Epithelial cell of prostate (primary cell): ENCODE measurements around the gene MST1.
"Not testable (repeated sequence)": the region's sequence is repeated elsewhere in the genome, so short reads cannot be mapped to it uniquely, and the experiment has no call there.

ENCODE experiments used
- DNase-seq: peaks from one replicate; pipeline ENCODE4 v3.0.0-alpha.2; 2011; ENCODE audit warnings: low read depth, low spot score
- H3K27ac ChIP-seq: fragments of 450-650 bp; 2 replicates; pipeline ENCODE4 v1.5.1; 2017; ENCODE audit warnings: mild to moderate bottlenecking

The MST1 gene

DNA sequence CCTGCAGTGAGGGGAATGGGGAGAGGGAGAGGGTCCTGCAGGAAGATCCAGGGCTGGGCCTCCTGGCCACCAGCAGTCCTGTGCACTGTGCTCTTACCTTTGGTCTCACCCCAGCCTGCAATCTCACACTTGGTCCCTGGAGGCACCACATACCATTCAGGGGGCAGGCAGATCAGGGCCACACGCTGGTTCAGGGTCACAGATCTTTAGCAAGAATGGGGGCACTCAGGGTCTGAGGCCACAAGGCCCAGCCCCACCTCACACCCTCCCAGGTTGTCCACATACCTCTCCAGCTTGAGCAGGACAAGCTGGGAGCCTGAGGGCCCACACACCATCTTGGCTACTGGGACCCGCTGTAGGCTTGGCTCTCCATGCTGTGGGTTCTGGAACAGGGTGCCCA lies 4.8 kb downstream of the MST1 start:
- DNase-seq, H3K27ac ChIP-seq: not testable (repeated sequence)

DNA sequence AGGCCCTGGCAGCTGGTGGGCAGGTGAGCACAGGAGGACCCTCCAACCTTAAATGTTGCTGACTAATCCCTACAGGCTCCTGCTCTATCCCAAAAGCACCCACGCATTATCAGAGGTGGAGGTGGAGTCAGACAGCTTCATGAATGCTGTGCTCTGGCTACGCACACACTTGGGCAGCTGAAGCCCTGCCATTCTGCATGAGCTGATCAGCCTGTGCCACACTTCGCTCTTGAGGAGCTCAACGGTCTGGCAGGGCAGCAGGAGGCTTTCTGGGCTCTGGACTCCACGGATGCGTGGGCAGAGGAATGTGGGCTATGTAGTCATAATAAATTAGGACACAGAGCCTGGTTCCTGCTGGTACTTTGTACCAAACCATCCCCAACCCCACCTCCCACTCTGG lies 6.1 kb downstream of the MST1 start:
- H3K27ac ChIP-seq, result no peak overlapping the region
- DNase-seq, result no peak

DNA sequence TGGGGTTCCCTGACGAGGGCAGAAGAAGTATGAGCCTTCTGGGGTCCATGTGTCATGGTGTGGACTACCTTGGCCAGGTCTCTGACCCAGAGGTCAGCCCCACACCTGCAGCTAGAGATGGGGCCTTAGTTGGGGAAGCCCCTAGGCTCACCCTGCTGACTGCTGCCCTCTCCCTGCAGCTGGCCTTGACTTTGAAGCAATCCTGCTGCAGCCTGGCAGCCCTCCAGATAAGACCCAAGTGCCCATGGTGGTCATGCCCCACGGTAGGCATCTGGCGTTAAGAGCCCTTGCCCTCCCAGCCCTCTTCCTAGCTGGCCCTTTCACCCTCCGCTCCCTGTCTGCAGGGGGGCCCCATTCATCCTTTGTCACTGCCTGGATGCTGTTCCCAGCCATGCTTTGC lies 7.7 kb downstream of the MST1 start:
- no peak for DNase-seq
- no peak overlapping the region for H3K27ac ChIP-seq

DNA sequence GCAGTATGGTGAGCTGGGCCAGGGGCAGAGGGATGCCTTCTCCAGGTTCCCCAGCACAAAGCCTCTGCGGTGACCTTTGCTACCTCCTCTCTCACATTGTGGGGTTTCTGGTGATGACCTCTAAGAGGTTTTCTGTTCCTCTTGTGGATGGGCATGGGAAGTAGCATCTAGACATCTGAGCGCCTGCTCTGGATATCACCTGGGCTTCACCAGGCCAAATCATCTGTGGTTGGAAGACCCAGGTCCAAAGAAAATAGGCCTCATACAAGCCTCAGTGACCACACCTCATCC lies 8.1 kb downstream of the MST1 start:
- DNase-seq, result no peak
- no peak overlapping the region for H3K27ac ChIP-seq

GRCh38 chr3:49680493-49681231 lies 8.6 kb downstream of the MST1 start:
- no peak overlapping the region for H3K27ac ChIP-seq

GRCh38 chr3:49675912-49676311 lies 13.4 kb downstream of the MST1 start:
- no peak overlapping the region for H3K27ac ChIP-seq
- no peak for DNase-seq

More at GRCh38 chr3:49680493-49681231, 8.6 kb downstream of the MST1 start:
- no peak for DNase-seq

DNA sequence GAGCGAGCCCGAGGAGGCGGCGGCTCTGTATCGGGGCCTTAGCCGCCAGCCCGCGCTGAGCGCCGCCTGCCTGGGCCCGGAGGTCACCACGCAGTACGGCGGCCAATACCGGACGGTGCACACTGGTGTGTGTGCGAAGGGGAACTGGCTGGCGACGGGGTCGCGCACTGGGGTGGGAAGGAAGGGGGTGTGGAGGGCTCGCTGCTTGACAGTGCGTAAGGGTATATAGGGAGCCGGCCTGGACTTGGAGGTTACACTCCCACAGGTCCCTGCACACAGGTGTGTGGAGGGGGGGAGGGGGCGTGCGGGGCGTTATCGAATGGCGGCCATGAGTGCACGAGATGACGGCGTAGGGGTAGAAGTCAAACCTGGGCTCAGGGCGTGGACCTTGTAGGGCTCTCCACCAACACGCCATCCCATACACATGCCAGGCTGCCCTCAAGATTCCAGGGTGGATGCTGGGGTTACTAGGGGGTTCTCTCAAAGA lies 14.7 kb downstream of the MST1 start:
- DNase-seq, result no peak
- H3K27ac ChIP-seq, result peak overlapping the region; percentile 82

DNA sequence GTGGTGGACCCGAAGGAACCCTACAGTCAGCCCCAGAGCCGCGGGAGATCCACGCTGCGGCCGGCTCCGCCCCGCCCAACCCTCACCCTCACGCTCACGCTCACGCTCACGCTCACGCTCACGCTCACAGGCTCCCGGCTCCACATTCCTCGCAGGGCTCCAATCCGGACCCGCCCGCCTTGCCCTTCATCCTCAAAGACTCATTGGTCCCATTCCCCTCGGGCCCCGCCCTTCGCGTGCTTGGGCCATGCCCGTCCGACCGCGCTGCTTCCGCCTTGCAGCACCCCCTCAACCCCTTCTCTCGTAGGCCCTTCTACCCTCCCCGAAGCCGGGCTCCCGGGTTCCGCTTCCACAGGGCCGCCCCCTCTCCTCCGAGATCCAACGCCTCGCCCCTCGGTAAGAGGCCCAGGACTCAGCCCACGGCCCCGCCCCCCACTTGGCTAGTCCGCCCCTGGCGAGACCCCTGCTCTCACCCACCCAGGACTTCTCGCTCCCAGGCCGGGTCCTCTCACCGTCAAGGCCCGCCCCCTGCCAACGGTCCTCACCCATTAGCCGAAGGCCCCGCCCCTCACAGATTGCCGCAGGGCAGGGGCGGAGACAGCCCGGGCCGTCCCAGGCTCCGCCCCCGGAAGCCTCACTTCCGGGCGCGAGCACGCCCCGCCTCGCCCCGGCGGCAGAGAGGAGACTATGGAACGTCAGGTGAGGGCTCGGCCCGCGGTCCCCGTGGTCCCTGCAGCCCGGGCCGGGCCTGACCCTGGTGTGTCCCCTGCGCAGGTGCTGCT lies 15.4 kb downstream of the MST1 start, which contains the start of gene APEH:
TSS of gene APEH (plus strand) at position 637 of the 782 bp plus-strand sequence. CDS start at position 688, 51 bp downstream.
- peak within 1 kb of the TSS; percentile 82 for H3K27ac ChIP-seq
- DNase-seq, result peak; percentile 83

DNA sequence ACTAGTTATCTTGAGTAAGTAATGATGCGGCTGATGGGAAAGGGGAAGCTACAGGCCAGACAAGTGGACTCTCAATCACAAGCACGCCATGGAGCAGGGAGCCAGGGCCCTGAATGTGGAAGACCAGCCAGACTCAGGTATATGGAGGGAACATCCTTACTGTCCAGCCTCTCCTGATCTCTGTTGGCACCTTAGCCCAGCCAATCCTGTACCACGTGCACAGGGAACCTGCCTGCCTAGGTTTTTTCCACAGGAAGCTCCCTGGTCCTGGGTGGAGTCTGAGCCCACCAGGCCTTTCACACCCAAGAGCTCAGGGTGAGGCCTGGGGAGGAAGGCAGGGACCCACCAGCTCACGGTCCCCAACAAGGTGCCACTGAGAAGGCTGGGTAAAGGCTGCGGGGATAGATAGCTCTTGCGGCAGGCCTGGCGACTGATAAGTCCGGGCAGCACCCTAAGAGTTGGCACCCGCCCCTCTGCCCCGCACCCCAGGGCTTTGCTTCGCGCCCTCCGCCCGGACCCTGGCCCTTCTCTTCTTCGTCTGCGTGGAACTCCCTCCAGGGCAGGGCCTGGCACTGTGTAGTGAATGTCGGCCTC lies 16.1 kb downstream of the MST1 start:
- peak overlapping the region; percentile 82 for H3K27ac ChIP-seq
- DNase-seq, result no peak

GRCh38 chr3:49671291-49672288 lies 17.7 kb downstream of the MST1 start:
- H3K27ac ChIP-seq, result no peak overlapping the region

DNA sequence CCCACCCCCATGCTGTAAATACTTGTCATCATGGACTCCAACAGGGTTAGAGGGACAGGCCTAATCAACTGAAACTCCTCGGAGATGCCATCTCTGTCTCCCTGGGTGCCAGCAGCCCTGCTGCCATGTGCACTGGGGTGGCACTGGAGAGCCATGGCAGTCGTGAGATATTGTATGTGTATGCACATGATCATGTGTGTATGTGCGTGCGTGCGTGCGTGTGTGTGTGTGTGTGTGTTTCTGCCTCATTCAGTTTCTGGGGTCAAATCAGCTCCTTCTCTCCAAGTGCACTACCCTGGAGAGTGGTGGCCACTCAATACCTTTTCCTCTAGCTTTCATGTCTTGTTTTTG lies 18.4 kb downstream of the MST1 start:
- no peak for DNase-seq
- no peak overlapping the region for H3K27ac ChIP-seq

More at GRCh38 chr3:49671291-49672288, 17.7 kb downstream of the MST1 start:
- peak; percentile 12 for DNase-seq

GRCh38 chr3:49669352-49669751 lies 19.9 kb downstream of the MST1 start:
- DNase-seq, result no peak
- no peak overlapping the region for H3K27ac ChIP-seq

DNA sequence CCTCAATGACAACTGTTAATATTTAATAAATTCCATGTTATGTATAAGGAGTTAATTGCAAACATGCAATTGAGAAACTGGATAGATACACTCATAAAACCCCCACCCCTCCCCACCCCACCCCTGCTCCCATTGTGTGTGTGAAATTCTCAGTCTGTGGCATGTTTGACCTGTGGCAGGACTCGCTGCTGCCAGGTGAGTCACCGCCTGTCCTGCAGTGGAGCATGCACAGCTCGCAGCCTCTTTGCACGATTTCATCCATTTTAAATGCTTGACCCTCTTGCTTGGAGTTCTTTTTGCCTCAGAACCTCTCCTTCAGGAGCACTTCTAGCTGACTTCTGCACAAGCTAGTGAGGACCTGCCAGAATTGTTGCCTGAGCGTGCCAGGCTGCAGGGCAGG lies 20.4 kb downstream of the MST1 start:
- DNase-seq, result no peak
- no peak overlapping the region for H3K27ac ChIP-seq

DNA sequence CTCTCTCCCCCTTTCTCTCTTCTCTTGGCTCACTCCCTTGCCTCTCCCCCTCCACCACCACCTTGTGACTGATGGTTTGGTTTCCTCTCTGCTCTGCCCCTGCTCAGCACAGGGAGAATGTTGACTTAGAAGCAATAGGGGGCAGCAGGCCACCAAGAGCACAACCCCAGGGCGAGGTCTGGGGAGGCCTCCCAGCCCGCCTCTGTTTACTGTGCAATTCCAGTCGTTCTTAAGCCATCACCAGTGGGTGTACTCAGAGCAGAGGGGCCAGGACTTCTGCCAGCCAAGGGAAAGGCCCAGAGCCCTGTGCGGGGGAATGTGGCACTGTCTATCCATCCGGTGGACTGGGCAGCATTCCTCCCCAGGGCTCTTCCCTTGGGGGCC lies 20.9 kb downstream of the MST1 start:
- H3K27ac ChIP-seq, result no peak overlapping the region
- no peak for DNase-seq

DNA sequence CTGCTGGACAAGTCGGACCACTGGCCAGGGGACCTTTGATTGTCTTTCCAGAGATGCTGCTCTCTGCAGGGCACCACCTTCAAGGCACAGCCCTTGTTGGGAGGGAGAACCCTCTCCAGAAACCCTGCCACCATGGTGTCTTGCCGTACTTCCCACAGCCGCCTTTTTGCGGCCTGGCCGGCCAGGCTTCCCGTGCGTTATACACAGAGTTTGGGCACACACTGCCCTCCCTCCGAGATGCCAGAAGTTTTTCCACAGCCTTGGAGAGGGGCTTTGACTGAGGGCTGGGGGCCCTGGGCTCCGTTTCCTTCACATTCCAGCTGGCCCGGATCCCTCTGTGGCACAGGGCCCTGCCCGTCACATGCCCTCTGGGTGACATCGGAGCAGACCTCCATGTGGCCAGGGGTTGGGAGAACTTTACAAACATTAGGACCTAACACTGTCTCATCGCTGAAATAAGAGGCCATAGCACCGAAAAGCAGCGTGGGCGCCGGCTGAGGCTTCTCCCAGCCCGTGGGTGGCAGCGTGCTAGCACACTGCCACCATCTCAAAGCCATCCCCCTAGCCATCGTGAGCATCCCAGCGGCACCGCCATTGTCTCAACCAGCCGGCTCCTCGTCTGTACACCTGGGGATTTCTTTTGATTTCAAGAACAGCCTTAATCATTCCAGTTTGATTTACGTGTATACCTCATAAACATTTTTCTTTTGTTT lies 21.4 kb downstream of the MST1 start:
- H3K27ac ChIP-seq, result no peak overlapping the region
- DNase-seq, result no peak

DNA sequence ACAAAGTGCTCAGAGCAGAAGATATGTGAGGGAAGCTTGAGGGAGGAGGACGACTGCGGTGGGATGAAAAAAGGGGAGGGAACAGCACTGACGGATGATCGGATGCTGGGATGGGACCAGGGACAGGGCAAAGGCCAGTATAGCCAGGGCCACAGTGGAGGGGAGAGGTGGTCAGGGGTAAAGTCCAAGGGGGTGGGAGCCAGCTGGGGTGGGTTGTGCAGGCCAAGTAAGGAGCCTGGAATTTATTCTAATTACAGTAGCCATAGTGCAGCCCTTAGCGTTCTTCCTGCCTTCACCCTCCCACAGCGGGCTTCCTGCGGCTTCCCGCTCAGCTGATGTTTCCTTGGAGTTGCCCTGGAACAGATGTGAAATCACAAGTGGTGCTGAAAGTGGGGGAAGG lies 22.7 kb downstream of the MST1 start:
- no peak for DNase-seq
- no peak overlapping the region for H3K27ac ChIP-seq

GRCh38 chr3:49665822-49666519 lies 23.3 kb downstream of the MST1 start:
- no peak overlapping the region for H3K27ac ChIP-seq
- DNase-seq, result no peak

DNA sequence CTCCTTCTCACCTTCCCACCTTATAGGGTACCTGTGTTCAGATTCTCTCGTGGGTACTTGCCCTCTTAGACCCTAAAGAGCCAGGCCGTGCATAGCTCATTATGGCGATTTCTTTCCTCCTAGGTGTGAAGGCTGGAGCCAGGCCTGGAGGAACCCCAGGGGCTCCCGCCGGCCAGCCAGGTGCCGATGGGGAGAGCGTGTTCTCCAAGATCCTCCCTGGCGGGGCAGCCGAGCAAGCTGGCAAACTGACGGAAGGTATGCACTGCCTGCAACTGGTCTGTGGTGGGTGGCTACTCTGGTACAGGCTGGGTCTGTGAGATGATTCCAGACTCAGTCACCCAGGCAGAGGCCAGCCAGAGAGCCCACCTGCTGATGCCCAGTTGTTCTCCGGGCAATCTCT lies 25.0 kb downstream of the MST1 start:
- DNase-seq, result no peak
- H3K27ac ChIP-seq, result no peak overlapping the region

DNA sequence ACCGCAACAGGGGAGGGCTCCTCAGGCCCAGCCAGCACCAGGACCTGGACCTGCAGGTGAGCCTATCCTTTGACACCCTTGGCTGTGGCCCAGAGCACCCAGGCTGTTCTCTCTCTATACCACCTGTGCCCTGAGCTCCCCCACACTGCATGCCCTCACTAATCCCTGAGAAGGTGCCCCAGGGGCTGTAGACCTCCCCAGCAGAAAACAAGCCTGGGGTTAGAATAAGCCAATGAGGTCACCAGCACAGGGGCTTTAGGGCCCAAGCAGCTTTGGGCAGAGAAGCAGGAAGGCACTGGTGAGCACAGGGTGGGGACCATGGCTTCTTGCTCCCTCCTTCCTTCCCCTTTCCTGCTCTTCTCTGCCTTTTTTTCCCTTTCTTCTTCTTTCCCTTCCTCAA lies 25.4 kb downstream of the MST1 start:
- no peak for DNase-seq
- H3K27ac ChIP-seq, result no peak overlapping the region
